CD14-positive monocyte (primary cell): Measurements from ENCODE around the gene GAREM1. TPM values are rescaled to one million over a fixed set of nuclear protein-coding genes. Genes with fewer than 3 reads are reported as not detected.

Experiments
- DNase-seq, 3 donors: peaks; one replicate each; pipeline ENCODE4 v3.0.0-alpha.2; 2011 to 2022
- H2AFZ ChIP-seq: 2 replicates; pipeline ENCODE4 v1.6.0; 2012; ENCODE audit warnings: mild to moderate bottlenecking, low read depth, low read length, inconsistent platforms; ENCODE audit not compliant: insufficient read depth, poor library complexity, severe bottlenecking
- H3K27ac ChIP-seq, 2 donors: 1 replicate in 1 of 2; 2 replicates in 1 of 2; pipeline ENCODE4 v1.5.1; 2012 to 2013; ENCODE audit warnings: low read length in 2 of 2, control low read depth in 1 of 2, inconsistent platforms in 1 of 2, low read depth in 1 of 2, mild to moderate bottlenecking in 1 of 2
- H3K27me3 ChIP-seq, 2 donors: one replicate each; pipeline versions ENCODE4 v1.6.0 to v1.6.1; 2011 to 2013; ENCODE audit warnings: low read length in 2 of 2; ENCODE audit not compliant: control insufficient read depth in 2 of 2, insufficient read depth in 2 of 2
- H3K36me3 ChIP-seq, 2 donors: replicated peaks in 1 of 2; 1 replicate in 1 of 2; 2 replicates in 1 of 2; pipeline versions ENCODE4 v1.5.1 to v1.6.1; 2012 to 2013; ENCODE audit warnings: low read length in 2 of 2, control low read depth in 1 of 2, inconsistent platforms in 1 of 2, mild to moderate bottlenecking in 1 of 2; ENCODE audit not compliant: insufficient read depth in 2 of 2, control insufficient read depth in 1 of 2
- H3K4me1 ChIP-seq, 2 donors: 1 replicate in 1 of 2; 2 replicates in 1 of 2; pipeline versions ENCODE4 v1.5.1 to v1.6.1; 2012 to 2013; ENCODE audit warnings: low read length in 2 of 2, control low read depth in 1 of 2, inconsistent platforms in 1 of 2, mild to moderate bottlenecking in 1 of 2, moderate library complexity in 1 of 2; ENCODE audit not compliant: insufficient read depth in 2 of 2, control insufficient read depth in 1 of 2
- H3K4me2 ChIP-seq: replicated peaks from 2 replicates; pipeline ENCODE3; 2012; ENCODE audit warnings: low read length, moderate library complexity, mild to moderate bottlenecking; ENCODE audit not compliant: poor library complexity, severe bottlenecking; ENCODE audit errors: extremely low read depth
- H3K4me3 ChIP-seq, 3 experiments: fragments of 200-600 bp in 1 of 3; sonication (generic) in 1 of 3; replicated peaks in 1 of 3; 1 replicate in 2 of 3; 2 replicates in 1 of 3; pipeline ENCODE4 v1.5.1; 2011 to 2013; ENCODE audit warnings: low read length in 3 of 3, mild to moderate bottlenecking in 3 of 3, control low read depth in 2 of 3, low read depth in 2 of 3, inconsistent platforms in 1 of 3, moderate library complexity in 1 of 3
- H3K79me2 ChIP-seq: 2 replicates; pipeline ENCODE4 v1.6.0; 2012; ENCODE audit warnings: mild to moderate bottlenecking, control low read depth, inconsistent platforms, low read length, moderate library complexity; ENCODE audit not compliant: insufficient read depth
- H3K9ac ChIP-seq: 2 replicates; pipeline ENCODE4 v1.6.0; 2017; ENCODE audit warnings: low read length, mild to moderate bottlenecking; ENCODE audit not compliant: insufficient read depth, poor library complexity, severe bottlenecking
- H3K9me3 ChIP-seq, 2 donors: replicated peaks in 1 of 2; 1 replicate in 1 of 2; 2 replicates in 1 of 2; pipeline versions ENCODE4 v1.5.1 to v1.6.1; 2012 to 2013; ENCODE audit warnings: low read length in 2 of 2, control low read depth in 1 of 2; ENCODE audit not compliant: control insufficient read depth in 1 of 2, insufficient read depth in 1 of 2
- H4K20me1 ChIP-seq: 2 replicates; pipeline ENCODE4 v1.6.0; 2012; ENCODE audit warnings: mild to moderate bottlenecking, low read length, control low read depth, moderate library complexity; ENCODE audit not compliant: insufficient read depth
- H3K27ac Mint-ChIP-seq, 7 donors: one replicate each; pipeline ENCODE4 v1.8.0; 2020; ENCODE audit warnings: mild to moderate bottlenecking in 7 of 7, mixed read lengths in 7 of 7, moderate library complexity in 6 of 7, inconsistent platforms in 2 of 7
- H3K27me3 Mint-ChIP-seq, 3 donors: one replicate each; pipeline ENCODE4 v1.8.0; 2021 to 2022; ENCODE audit warnings: low read depth in 3 of 3, mild to moderate bottlenecking in 3 of 3, mixed read lengths in 3 of 3, moderate library complexity in 3 of 3, inconsistent platforms in 1 of 3
- H3K36me3 Mint-ChIP-seq, 2 donors: one replicate each; pipeline ENCODE4 v1.8.0; 2020; ENCODE audit warnings: mixed read lengths in 2 of 2, inconsistent platforms in 1 of 2, mild to moderate bottlenecking in 1 of 2
- H3K4me1 Mint-ChIP-seq: one replicate; pipeline ENCODE4 v1.8.0; 2020; ENCODE audit warnings: mild to moderate bottlenecking, mixed read lengths
- H3K4me3 Mint-ChIP-seq, 2 donors: one replicate each; pipeline ENCODE4 v1.8.0; 2020; ENCODE audit warnings: mild to moderate bottlenecking in 2 of 2, mixed read lengths in 2 of 2, moderate library complexity in 1 of 2
- H3K9me3 Mint-ChIP-seq, 7 donors: one replicate each; pipeline ENCODE4 v1.8.0; 2020 to 2022; ENCODE audit warnings: mixed read lengths in 7 of 7, mild to moderate bottlenecking in 6 of 7, moderate library complexity in 6 of 7, inconsistent platforms in 2 of 7
- CTCF ChIP-seq: fragments of 200-600 bp; IDR thresholded peaks from one replicate; pipeline ENCODE4 v1.8.0; 2022; ENCODE audit warnings: antibody characterized with exemption, mild to moderate bottlenecking
- WGBS: methylation state at CpG from one replicate; pipeline ENCODE4 v1.1.5; 2013; ENCODE audit warnings: missing lambda C conversion rate; ENCODE audit not compliant: insufficient coverage; 5-methylcytosine and 5-hydroxymethylcytosine counted together
- intact Hi-C, 2 donors: fragments of 100-400 bp; cut with micrococcal nuclease; formaldehyde crosslinking; loops; one replicate each; pipeline versions ENCODE4 v1.15.0 to v1.15.1; 2023
- polyA plus RNA-seq, 3 donors: library from polyadenylated mRNA; depleted of rRNA in 1 of 3; unstranded in 2 of 3; stranded (reverse) in 1 of 3; fragments of 300-500 nt in 2 of 3; fragments of >200 nt in 1 of 3; fragmentation: Illumina TruSeq in 2 of 3; gene quantifications; 1 replicate in 2 of 3; 2 replicates in 1 of 3; pipeline ENCODE4 v1.2.3, GENCODE V29; 2012 to 2021

The GAREM1 gene
- polyA plus RNA-seq, 3 donors: 0.24 TPM; not detected in 2

- no peaks in the 10 kb centered on the region for H3K4me1 ChIP-seq
- H3K27ac ChIP-seq: no peak overlapping the region
- WGBS: no CpG with 5 or more reads among the region's 2 CpGs
- no peaks in the 10 kb centered on the region for H3K79me2 ChIP-seq
- no peaks in the 10 kb centered on the region for H3K36me3 ChIP-seq
- no peaks in the 10 kb centered on the region for H3K4me1 Mint-ChIP-seq
- H3K9ac ChIP-seq: no peak overlapping the region
- H3K27ac Mint-ChIP-seq: no peak overlapping the region
- no peaks in the 10 kb centered on the region for H3K9me3 ChIP-seq
- no peaks in the 10 kb centered on the region for H4K20me1 ChIP-seq
- no peaks in the 10 kb centered on the region for H3K36me3 Mint-ChIP-seq
- H3K4me3 ChIP-seq: no peak overlapping the region
- no peak overlapping the region for H2AFZ ChIP-seq
- no peak overlapping the region for H3K4me3 Mint-ChIP-seq
- peaks cover 1 to 11% (median 8%) of the 10 kb centered on the region in 3 donors for H3K27me3 Mint-ChIP-seq
- no peaks in the 10 kb centered on the region for H3K27me3 ChIP-seq
- H3K4me2 ChIP-seq: no peak overlapping the region
- intact Hi-C loops: no loop called here
- peaks cover 0 to 2% (median 0%) of the 10 kb centered on the region in 7 donors for H3K9me3 Mint-ChIP-seq
- TF ChIP-seq CTCF: no peak
- no peak for DNase-seq
These were observed 173.8 kb downstream of the GAREM1 start for GRCh38 chr18:32296851-32297250.

- Histone ChIP-seq H3K4me1 (no peaks in the 10 kb centered on the region), H3K9ac (no peak overlapping the region), H3K9me3 (no peaks in the 10 kb centered on the region), H3K36me3 (no peaks in the 10 kb centered on the region), H2AFZ (no peak overlapping the region), H3K4me2 (no peak overlapping the region), H3K27me3 (no peaks in the 10 kb centered on the region), H3K4me3 (no peak overlapping the region), H3K27ac (no peak overlapping the region), H4K20me1 (no peaks in the 10 kb centered on the region), H3K79me2 (no peaks in the 10 kb centered on the region)
- Mint-ChIP-seq H3K4me3 (no peak overlapping the region), H3K27ac (no peak overlapping the region), H3K36me3 (no peaks in the 10 kb centered on the region), H3K4me1 (no peaks in the 10 kb centered on the region), H3K27me3 (peaks cover 1 to 11% (median 8%) of the 10 kb centered on the region in 3 donors), H3K9me3 (peaks cover 0 to 2% (median 0%) of the 10 kb centered on the region in 7 donors)
- no peak for DNase-seq
- TF ChIP-seq CTCF: no peak
- intact Hi-C loops: no loop called here
- WGBS: no CpG with 5 or more reads among the region's 3 CpGs
These were observed 175.1 kb downstream of the GAREM1 start for GRCh38 chr18:32295604-32296003.
